Thoracic aorta (tissue), 2 donors: ENCODE measurements around the gene GPATCH8. TPM values are rescaled to one million over a fixed set of nuclear protein-coding genes. Genes with fewer than 3 reads are reported as not detected.
"Not testable (repeated sequence)": the region's sequence is repeated elsewhere in the genome, so short reads cannot be mapped to it uniquely, and the experiment has no call there.

Source experiments
- ATAC-seq: fragments of 150-250 bp; one replicate; pipeline ENCODE4 v1.8.0; 2017; ENCODE audit warnings: low read depth; ENCODE audit not compliant: insufficient number of reproducible peaks, low FRiP score
- DNase-seq: peaks from one replicate; pipeline ENCODE4 v3.0.0-alpha.2; 2020; ENCODE audit warnings: low spot score
- H3K27ac ChIP-seq, 2 donors: fragments of 200-600 bp; sonication (generic); 1 replicate in 1 of 2; 2 replicates in 1 of 2; pipeline ENCODE4 v1.5.1; 2016; ENCODE audit warnings: mild to moderate bottlenecking in 2 of 2, moderate library complexity in 2 of 2
- H3K27me3 ChIP-seq: fragments of 200-600 bp; sonication (generic); replicated peaks from 2 replicates; pipeline ENCODE4 v1.6.0; 2016; ENCODE audit warnings: mild to moderate bottlenecking; ENCODE audit not compliant: insufficient read depth
- H3K36me3 ChIP-seq: fragments of 200-600 bp; sonication (generic); one replicate; pipeline ENCODE4 v1.5.1; 2016
- H3K4me1 ChIP-seq, 2 donors: fragments of 200-600 bp; sonication (generic); 1 replicate in 1 of 2; 2 replicates in 1 of 2; pipeline versions ENCODE4 v1.5.1 to v1.6.0; 2016; ENCODE audit warnings: low read depth in 2 of 2, mild to moderate bottlenecking in 1 of 2; ENCODE audit not compliant: control insufficient read depth in 1 of 2
- H3K4me3 ChIP-seq: fragments of 200-600 bp; sonication (generic); 2 replicates; pipeline ENCODE4 v1.5.1; 2016; ENCODE audit warnings: mild to moderate bottlenecking
- H3K9me3 ChIP-seq: fragments of 200-600 bp; sonication (generic); 2 replicates; pipeline ENCODE4 v1.5.1; 2016
- total RNA-seq, 2 donors: library from RNA; depleted of rRNA; stranded (reverse); fragments of >200 nt; gene quantifications; one replicate each; pipeline versions ENCODE4 v1.1.0 to v1.2.3, GENCODE V29; 2016
- TF ChIP-seq, protein P1 (sequence below): fragments of 200-600 bp; sonication (generic); IDR thresholded peaks from one replicate; pipeline ENCODE4 v1.5.1; 2019; ENCODE audit warnings: antibody characterized with exemption

The GPATCH8 gene
- total RNA-seq, 2 donors from 2014 or later: 39.3 to 56.1 TPM

DNA sequence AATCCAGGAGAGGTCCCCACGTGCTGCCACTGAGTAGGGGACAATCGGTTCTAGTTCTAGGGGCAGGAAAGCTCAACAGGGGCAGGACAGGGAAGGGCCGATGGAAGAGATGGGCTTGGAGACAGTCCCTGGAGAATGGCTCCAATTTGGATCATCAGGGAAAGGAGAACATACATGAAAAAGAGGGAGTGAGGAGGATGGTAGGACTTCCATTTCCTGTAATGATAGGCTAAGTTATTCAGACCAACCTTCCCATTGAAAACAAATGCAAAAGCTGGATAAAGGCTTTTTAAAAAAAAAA lies 20.4 kb upstream of the GPATCH8 start:
- Histone ChIP-seq H3K4me1 (no peaks in the 10 kb centered on the region), H3K9me3 (no peaks in the 10 kb centered on the region), H3K27me3 (no peaks in the 10 kb centered on the region), H3K4me3 (no peak overlapping the region), H3K36me3 (no peaks in the 10 kb centered on the region), H3K27ac (no peak overlapping the region)
- DNase-seq (no peak), ATAC-seq (no peak)
- TF ChIP-seq, protein P1, sequence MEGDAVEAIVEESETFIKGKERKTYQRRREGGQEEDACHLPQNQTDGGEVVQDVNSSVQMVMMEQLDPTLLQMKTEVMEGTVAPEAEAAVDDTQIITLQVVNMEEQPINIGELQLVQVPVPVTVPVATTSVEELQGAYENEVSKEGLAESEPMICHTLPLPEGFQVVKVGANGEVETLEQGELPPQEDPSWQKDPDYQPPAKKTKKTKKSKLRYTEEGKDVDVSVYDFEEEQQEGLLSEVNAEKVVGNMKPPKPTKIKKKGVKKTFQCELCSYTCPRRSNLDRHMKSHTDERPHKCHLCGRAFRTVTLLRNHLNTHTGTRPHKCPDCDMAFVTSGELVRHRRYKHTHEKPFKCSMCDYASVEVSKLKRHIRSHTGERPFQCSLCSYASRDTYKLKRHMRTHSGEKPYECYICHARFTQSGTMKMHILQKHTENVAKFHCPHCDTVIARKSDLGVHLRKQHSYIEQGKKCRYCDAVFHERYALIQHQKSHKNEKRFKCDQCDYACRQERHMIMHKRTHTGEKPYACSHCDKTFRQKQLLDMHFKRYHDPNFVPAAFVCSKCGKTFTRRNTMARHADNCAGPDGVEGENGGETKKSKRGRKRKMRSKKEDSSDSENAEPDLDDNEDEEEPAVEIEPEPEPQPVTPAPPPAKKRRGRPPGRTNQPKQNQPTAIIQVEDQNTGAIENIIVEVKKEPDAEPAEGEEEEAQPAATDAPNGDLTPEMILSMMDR: no peak

DNA sequence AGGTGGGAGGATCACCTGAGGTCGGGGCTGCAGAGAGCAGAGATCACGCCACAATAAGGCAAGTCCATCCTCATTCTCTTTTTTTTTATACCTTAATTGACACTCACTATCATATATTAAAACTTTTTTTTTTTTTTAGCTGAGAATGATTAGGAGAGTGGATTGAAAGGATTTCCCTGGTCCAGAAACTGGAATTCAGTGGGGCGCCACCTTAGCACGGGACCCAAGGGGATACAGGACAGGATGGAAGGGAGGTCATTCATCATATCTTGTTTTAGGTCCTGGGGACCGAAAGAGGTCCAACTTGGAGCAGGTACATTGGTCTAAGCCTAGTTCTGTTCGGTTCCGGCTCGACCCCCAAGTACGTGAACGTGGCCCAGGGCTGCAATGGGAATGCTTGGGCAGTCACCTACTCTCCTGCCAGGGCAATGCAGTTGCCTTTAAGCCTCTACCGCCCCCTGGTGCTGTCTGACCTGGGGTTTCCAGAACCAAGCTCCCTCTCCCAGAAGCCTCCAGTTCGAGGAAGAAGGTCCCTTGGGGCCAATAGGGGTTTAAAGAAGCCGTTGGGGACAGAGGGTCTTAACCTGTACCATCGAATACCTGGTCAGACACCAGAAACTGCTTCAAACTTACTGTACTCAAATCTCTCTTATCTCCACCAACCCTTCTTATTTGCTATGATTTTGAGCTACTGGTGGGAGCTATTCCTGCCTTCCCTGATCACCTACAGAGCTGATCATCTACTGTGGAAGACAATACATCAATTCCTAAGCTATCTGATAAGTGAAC lies 19.9 kb upstream of the GPATCH8 start:
- no peak overlapping the region for H3K27ac ChIP-seq
- no peaks in the 10 kb centered on the region for H3K27me3 ChIP-seq
- H3K36me3 ChIP-seq: no peaks in the 10 kb centered on the region
- no peaks in the 10 kb centered on the region for H3K9me3 ChIP-seq
- H3K4me3 ChIP-seq: no peak overlapping the region
- DNase-seq (no peak), ATAC-seq (no peak)
- H3K4me1 ChIP-seq: no peaks in the 10 kb centered on the region
- TF ChIP-seq, protein P1: peak; percentile 42

DNA sequence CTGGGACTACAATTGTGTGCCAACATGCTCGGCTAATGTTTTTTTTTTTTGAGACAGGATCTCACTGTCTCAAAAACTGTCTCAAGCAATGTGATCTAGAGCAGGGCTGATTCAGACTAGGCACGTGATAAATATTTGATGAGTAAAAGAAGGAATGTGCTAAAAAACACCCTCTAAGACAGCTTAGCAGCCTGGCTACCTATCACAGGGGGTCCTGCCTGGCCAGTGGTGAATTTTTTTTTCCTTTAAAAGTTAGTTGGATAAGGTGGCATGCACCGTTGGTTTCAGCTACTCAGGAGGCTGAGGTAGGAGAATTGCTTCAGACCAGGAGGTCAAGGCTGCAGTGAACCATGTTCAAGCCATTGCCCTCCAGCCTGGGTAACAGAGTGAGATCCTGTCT lies 14.8 kb upstream of the GPATCH8 start:
- Histone ChIP-seq H3K4me1 (no peaks in the 10 kb centered on the region), H3K27me3 (no peaks in the 10 kb centered on the region), H3K27ac (no peak overlapping the region), H3K4me3 (no peak overlapping the region), H3K36me3 (no peaks in the 10 kb centered on the region), H3K9me3 (no peaks in the 10 kb centered on the region)
- TF ChIP-seq, protein P1: no peak
- ATAC-seq (no peak), DNase-seq (no peak)

DNA sequence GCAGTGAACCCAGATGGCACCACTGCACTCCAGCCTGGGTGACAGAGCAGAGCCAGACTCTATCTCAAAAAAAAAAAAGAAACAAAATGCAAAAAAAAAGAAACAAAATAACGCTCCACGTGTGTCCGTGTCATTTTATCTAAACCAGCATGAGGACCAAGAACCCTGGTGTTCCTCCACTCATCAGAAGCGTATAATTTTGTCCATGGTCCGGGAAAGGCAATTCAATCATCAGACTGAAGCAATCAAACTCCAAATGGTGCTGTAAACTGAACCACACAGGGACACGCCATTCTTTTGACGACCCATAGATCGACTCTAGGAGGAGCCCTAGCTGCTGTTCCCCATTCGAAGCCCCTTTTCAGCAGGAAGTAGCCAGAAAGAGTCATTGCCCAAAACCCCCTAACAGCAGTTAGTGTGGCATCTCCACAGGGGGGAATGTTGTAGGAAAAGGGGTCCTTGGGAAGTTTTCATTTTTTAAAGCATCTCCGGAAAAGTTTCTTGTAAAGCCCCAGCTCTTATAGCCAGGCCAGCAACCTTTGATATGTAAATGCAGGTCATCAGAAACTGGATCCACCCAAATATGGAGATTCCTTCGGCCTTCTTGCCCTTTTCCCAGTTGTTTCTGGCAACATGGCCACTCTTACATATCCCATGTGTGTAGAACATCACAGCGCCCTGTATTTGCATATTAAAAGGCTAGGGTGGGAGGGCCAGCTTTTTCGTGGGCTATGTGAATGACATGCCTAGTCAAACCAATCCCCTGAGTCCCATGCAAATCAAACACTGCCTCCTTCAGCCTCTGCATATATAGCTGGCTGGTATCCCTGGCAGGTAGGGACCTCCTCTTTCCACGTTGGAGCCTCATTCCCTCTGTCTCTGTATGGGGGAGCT lies 8.3 kb upstream of the GPATCH8 start:
- H3K27me3 ChIP-seq, H3K27ac ChIP-seq, H3K9me3 ChIP-seq, H3K4me1 ChIP-seq, DNase-seq, H3K36me3 ChIP-seq, H3K4me3 ChIP-seq, ATAC-seq: not testable (repeated sequence)

DNA sequence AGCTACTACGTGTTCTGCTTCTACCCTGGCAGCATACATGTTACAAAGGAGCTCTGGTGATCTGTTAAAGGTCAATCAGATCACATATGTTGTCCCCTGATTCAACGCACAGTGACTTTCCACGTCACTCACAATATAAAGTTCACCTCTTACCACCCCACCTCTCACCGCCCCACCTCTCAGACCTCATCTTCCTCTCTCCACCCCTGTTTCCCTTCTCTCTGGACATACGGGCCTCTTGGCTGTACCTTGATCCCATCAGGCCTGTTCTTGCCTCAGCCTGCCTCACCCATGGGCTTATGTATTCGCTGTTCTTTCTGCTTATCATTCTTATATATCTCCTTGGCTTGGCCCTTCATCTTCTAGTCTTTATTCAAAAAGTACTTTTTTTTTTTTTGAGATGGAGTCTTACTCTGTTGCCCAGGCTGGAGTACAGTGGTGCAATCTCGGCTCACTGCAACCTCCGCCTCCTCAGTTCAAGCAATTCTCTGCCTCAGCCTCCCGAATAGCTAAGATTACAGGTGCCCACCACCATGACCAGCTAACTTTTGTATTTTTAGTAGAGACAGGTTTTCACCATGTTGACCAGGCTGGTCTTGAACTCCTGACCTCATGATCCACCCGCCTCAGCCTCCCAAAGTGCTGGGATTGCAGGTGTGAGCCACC lies 3.9 kb upstream of the GPATCH8 start:
- H3K4me1 ChIP-seq: peaks cover 8 to 10% of the 10 kb centered on the region in 2 donors
- not testable (repeated sequence) for H3K27ac ChIP-seq, H3K36me3 ChIP-seq, H3K9me3 ChIP-seq, DNase-seq, ATAC-seq, H3K27me3 ChIP-seq, H3K4me3 ChIP-seq
